Endothelial cell of coronary artery (primary cell): ENCODE data around the gene MATK. TPM values are rescaled to one million over a fixed set of nuclear protein-coding genes. Genes with fewer than 3 reads are reported as not detected.

Source experiments
- total RNA-seq: library from RNA; depleted of rRNA; stranded (reverse); fragments of >200 nt; gene quantifications from 2 replicates; pipeline ENCODE4 v1.2.3, GENCODE V29; 2014

The MATK gene
- not detected in 2 replicates for total RNA-seq

GRCh38 chr19:3785938-3786824, at the start of gene MATK:
MATK (minus strand) TSS chr19:3786381; CDS start chr19:3785135, 1,246 bp downstream.

GRCh38 chr19:3771906-3772455, 14.2 kb downstream of the MATK start, which contains the start of gene RAX2:
RAX2 (minus strand) TSS chr19:3772228; CDS start chr19:3771742, 486 bp downstream.

GRCh38 chr19:3762501-3763459, 23.4 kb downstream of the MATK start, which contains the start of gene MRPL54:
MRPL54 (plus strand) TSS chr19:3762682; CDS start chr19:3762701, 19 bp downstream.

GRCh38 chr19:3761382-3762129, 24.6 kb downstream of the MATK start, which contains the start of gene APBA3:
APBA3 (minus strand) TSS chr19:3761692; CDS start chr19:3760264, 1,428 bp downstream.

Other genes starting within 250 kb of the MATK start
- gene TEKTIP1, start 247.2 kb downstream of the MATK start, total RNA-seq = not detected in 2 replicates
- gene MFSD12, start 228.8 kb downstream of the MATK start, total RNA-seq = 67.7 and 122 TPM in 2 replicates
- gene HMG20B, start 213.4 kb downstream of the MATK start, total RNA-seq = 77.0 and 78.4 TPM in 2 replicates
- gene GIPC3, start 200.9 kb downstream of the MATK start, total RNA-seq = 0.19 and 0.27 TPM in 2 replicates
- 0.63 and 1.2 TPM in 2 replicates for gene TBXA2R, start 179.5 kb downstream of the MATK start, total RNA-seq
- gene CACTIN, start 159.6 kb downstream of the MATK start, total RNA-seq = 31.2 and 34.4 TPM in 2 replicates
- gene PIP5K1C, start 85.9 kb downstream of the MATK start, total RNA-seq = 17.5 and 34.1 TPM in 2 replicates
- not detected in 2 replicates for gene TJP3, start 78.0 kb downstream of the MATK start, total RNA-seq
- 13.8 and 19.8 TPM in 2 replicates for gene APBA3, start 24.7 kb downstream of the MATK start, total RNA-seq
- gene MRPL54, start 23.7 kb downstream of the MATK start, total RNA-seq = 49.8 and 52.0 TPM in 2 replicates
- gene RAX2, start 14.2 kb downstream of the MATK start, total RNA-seq = not detected in 2 replicates
- gene ZFR2, start 82.7 kb upstream of the MATK start, total RNA-seq = not detected in 2 replicates
- gene ATCAY, start 94.3 kb upstream of the MATK start, total RNA-seq = not detected in 2 replicates
- not detected in 2 replicates for gene NMRK2, start 146.7 kb upstream of the MATK start, total RNA-seq
- gene DAPK3, start 184.7 kb upstream of the MATK start, total RNA-seq = 170 and 222 TPM in 2 replicates
- gene EEF2, start 199.1 kb upstream of the MATK start, total RNA-seq = 2,645 and 3,536 TPM in 2 replicates
- gene PIAS4, start 221.4 kb upstream of the MATK start, total RNA-seq = 24.5 and 24.6 TPM in 2 replicates